Left ventricle myocardium superior (tissue), 1 donor: ENCODE results near the gene TPBG. TPM values are rescaled to one million over a fixed set of nuclear protein-coding genes. Genes with fewer than 3 reads are reported as not detected.
"Not testable (repeated sequence)": the region's sequence is repeated elsewhere in the genome, so short reads cannot be mapped to it uniquely, and the experiment has no call there.

Experiments
- ATAC-seq: fragments of 200-7000 bp; cut with Tn5 transposase; one replicate; pipeline ENCODE4 v1.9.1; 2020; ENCODE audit warnings: mild to moderate bottlenecking, moderate library complexity
- DNase-seq: peaks from one replicate; pipeline ENCODE4 v3.0.0-alpha.2; 2020
- intact Hi-C: fragments of 100-400 bp; cut with micrococcal nuclease; formaldehyde crosslinking; loops from one replicate; pipeline ENCODE4 v1.11.0; 2022
- total RNA-seq: library from RNA; stranded (reverse); fragmentation: NEBNext Ultra II Directional; extraction: Animal tissue kit (Norgen Biotek cat#: 25700); gene quantifications from one replicate; pipeline ENCODE4 v1.2.1, GENCODE V29; 2021
- donor health status: DM: no; HTN: yes; CAD: no; lungs with severe emphysema.

Gene TPBG
- total RNA-seq, 1 donor from 2014 or later: 2.5 TPM

DNA sequence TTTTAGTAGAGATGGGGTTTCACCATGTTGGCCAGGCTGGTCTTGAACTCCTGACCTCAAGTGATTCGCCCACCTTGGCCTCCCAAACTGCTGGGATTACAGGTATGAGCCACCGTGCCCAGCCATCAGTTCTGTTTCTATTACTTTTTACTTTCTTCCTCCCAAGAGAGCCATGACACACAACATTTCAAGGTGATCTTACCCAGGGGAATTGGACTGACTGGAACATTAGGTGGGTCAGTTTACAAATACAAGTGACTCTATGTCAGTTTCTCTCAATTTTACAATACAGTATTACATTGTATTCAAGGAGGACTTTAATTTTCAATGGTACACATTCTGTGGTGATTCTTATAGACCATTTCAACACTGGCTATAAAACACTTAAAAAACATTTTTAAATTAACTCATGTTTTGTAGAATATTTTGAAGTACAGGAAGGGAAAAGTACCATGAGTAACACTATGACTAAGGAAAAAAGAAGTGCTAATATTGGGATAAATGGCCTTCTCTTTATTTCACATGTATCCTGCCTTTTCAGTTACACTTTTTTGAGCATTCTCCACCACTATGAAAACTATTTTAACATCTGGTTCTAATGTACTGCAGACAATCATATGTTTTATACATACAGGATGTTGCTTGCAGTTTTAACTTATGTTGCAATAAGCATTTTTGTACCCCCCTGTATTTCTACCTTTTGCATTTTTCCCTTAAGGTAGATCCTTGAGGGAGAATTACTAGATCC is 8.4 kb downstream of the TPBG start:
- ATAC-seq: no peak
- intact Hi-C loops: no loop called here

DNA sequence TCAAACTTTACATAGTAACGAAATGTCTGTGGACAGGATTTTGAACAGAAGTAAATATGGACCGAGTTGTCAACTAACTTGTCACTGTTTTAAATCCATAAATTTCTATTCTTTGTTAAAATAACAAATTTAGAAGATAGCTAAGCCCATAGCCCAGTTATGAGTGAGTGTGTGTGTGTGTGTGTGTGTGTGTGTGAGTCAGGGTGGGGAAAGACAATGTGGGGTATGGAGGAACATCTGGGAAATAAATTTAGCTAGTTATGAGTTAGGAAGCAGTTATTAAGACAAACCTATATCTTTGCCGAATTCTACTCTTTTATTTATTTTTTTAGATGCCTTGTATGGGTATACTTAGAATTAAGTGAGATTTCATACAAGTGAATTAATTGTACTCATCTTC is 9.0 kb downstream of the TPBG start:
- intact Hi-C loops: no loop called here
- no peak for ATAC-seq

More for the DNA sequence above, 8.4 kb downstream of the TPBG start:
- DNase-seq: no peak

DNA sequence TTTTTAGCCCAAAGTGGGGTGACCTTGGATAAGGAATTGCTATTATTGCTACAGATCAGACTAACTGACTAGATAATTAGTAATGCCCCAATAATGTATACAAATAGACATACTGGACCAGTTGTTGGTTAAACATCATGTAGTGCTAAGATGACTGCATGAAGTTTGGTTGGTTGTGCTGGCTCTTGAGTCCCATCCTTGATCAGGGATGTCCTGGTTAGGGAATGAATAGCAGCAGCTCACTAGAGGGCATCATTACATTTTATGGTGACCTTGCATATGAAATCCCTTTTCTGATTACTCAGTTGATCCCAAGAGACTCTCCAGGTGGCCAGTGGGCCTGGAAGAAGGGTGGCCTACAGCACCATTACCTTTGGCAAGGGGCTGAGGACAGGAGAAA is 10.9 kb downstream of the TPBG start:
- ATAC-seq (no peak), DNase-seq (no peak)
- intact Hi-C loops: no loop called here

More for the DNA sequence above, 9.0 kb downstream of the TPBG start:
- DNase-seq: no peak

DNA sequence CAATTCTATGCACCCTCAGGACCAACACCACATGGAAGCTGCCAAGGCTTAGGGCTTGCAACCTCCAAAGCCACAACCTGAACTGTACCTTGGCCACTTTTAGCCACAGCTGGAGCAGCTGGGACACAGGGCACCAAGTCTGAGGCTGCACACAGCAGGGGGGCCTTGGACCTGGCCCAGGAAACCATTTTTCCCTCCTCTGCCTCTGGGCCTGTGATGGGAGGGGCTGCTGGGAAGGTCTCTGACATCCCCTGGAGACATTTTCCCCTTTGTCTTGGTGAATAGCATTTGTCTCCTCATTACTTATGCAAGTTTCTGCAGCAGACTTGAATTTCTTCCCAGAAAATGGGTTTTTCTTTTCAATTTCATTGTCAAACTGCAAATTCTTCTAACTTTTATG is 13.0 kb downstream of the TPBG start:
- intact Hi-C loops: no loop called here
- DNase-seq: no peak
- ATAC-seq: no peak

DNA sequence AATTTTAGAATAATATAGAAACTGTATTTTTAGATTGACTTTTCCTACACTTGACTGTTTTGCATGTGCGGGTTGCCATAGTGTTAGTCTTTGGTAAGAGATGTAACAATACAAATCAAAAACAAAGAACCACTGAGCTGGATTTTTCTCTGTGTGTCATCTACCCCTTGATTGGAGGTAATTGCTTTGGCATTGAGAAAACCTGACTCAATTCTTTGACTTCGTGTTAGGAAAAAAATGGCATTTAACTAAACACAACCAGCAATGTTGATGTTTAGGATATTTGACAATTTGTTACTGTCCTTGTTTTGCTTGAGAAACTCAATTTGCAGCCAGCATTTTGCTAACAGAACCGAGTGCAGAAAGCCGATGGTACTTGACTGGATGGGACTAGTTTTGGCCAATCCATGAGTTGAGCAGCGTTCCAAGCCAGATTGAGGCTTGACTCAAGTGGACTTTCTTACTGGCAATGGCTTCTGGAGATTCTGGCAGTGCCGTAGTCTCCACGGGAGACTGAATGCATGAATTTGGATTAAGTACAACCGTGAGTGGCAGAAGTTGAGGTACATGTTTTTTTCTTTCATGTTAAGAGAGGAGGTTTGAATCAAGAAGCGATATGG is 17.1 kb downstream of the TPBG start:
- DNase-seq (no peak), ATAC-seq (no peak)
- intact Hi-C loops: no loop called here

DNA sequence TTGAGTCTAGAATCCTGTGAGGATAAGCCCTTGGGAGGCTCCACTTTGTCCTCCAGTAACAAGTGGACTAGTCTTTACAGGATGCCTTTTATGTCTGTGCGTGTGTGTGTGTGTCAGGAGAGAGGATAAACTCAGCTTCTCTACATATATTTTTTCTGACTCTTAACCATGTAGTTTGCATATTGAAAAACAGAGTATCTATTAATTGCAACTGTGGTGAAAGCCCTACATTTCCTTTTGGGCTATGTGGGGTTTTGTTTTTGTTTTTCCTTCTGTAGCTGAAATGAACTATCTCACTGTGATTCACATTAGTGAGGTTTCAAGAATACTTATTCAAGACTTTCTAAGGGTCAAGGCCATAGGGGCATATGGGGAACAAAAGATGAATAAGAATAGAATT is 17.7 kb downstream of the TPBG start:
- no peak for DNase-seq
- no peak for ATAC-seq
- intact Hi-C loops: no loop called here

DNA sequence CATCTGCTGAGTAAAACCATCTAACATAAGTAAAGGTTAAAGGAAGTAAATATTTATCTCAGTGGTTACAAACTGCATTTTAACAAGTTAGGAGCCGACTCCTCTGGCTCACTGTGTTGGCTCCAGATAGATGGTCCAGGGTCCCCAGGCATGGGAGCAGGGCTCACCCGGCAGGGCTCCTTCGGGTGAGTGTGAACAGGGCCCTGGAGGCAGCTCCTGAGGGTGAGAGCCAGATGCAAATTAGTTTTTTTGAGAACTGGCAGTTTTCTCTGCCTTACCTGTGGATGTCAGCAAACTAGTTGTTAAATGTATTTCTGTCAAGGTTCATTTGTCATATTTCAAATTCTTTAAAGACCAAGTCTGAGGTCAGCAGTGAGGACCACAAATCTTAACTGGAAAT is 21.5 kb downstream of the TPBG start:
- DNase-seq (no peak), ATAC-seq (no peak)
- intact Hi-C loops: no loop called here

DNA sequence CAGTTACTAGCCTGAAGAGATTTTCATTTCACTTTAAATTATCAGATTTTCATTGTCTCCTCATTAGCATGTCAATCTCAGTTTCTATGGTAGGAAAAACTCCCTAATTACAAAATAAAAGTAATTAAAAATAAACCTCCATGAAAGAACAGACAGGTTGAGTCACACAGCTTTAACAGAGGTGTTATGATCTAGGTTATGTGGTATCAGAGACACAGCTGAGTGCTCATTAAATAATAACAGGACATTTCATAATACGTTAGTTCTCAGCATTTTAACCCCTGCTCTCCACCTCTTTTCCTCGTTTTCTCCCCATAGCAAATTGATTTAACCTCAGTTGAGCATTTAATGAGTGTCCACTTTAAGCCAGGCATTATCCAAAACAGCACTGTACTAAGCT is 21.9 kb downstream of the TPBG start:
- intact Hi-C loops: no loop called here
- ATAC-seq (no peak), DNase-seq (no peak)

DNA sequence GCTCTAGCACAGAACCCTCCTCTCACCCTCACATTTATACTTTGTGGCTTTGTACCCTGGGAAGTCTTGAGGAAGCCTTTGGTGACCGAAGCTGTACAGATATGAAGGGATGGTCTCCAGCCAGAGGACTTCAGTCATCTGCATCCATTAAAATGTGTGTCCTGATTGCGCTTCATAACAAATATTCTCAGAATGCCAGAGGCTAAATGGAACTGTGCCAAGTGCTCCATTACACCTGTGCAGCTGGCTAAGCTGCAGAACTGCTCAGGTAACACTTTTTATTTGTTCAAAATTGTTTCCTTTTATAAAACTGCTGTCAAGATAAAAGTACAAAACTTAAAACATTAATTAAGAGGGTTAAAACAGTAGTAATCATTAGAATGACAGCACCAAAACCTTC is 22.3 kb downstream of the TPBG start:
- no peak for ATAC-seq
- intact Hi-C loops: no loop called here
- DNase-seq: no peak

DNA sequence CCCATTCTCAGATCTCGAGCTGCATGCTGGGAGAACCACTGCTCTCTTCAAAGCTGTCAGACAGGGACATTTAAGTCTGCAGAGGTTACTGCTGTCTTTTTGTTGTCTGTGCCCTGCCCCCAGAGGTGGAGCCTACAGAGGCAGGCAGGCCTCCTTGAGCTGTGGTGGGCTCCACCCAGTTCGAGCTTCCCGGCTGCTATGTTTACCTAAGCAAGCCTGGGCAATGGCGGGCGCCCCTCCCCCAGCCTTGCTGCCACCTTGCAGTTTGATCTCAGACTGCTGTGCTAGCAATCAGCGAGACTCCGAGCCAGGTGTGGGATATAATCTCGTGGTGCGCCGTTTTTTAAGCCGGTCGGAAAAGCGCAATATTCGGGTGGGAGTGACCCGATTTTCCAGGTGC is 31.2 kb downstream of the TPBG start:
- intact Hi-C loops, ATAC-seq, DNase-seq: not testable (repeated sequence)

DNA sequence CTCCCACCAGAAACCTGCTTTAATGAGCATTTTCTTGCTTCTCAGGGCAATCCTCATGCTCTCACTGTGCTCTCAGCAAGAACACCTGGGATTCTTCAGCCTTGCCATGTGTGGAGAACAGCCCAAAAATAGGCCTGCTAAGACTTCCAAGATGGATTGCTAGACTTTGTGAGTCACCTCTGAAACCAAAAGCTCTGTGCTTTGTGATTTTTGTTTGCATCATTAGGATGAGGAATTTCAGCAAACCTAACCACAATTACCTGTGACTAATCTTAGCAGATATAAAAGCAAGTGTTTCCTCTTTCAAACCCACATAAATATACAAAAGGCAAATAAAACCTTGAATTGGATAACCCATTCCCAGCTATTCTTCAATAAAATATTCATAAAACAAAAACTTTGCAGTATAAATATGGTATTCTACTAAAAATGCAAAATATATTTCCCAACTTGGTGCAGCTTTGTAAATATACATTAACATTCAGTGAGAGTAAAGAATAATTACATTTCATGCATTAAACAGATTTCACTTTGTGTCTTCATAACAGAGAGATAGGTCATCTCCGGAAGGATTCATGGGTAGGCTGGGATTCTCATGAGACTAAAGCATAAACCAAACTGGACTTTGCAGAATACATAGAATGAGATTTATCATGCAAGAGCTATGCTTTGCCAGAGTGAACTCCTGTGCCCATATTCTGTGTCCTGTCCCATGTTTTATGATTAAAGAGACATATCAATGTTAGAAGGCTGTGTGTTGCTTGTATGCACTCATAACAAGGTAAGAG is 33.5 kb downstream of the TPBG start:
- ATAC-seq (no peak), DNase-seq (no peak)
- intact Hi-C loops: no loop called here

DNA sequence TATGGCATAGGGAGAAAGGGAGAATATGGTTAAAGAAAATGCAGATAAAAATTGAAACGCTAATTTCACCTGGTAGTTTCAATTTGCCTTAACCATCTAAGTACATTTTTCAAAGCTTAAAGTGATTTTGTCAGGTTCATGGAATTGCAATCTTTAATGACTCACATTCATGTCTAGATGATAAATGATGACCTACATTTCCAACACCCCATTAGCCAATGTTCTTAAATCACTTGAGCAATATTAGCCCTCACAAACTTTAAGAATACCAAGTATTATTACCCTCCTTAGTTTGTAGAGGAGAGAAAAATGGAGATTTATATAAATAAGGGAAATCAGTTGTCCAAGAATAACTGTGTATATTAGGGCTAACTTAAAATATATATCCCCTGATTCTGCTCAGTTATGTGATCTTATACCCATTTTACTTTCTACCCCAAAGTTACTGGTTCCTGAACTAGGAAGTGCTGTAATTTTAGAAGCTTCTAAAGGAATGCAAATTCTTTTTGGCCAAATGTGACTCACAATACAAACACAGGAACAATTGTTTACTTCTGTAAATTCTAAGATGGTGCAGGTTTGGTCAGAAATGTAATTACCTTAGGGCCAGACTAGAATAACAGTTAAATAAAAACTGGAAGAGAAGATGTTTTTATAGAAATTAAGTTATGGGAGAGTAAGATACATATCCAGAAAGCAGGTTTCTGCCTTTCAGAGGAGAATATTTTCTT is 34.5 kb downstream of the TPBG start:
- ATAC-seq: no peak
- DNase-seq: no peak
- intact Hi-C loops: no loop called here

DNA sequence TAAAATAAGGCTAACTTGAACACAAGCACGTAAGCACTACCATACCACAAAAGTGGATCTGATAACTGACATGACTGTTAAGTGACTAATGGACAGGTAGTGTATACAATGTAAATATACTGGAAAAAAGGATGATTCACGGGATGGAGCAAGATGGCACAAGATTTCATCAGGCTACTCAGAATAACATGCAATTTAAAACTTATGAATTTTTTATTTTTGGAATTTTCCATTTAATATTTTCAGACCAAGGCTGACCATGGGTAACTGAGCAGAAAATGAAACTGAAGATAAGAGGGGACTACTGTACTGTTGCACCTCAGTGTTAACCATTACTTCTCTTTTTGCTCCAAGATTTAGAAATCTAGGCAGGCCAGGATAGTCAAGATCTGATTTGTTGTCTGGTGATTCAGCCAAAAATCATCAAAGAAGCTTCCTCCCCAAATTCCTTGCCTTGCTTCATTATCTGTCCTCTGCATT is 45.4 kb downstream of the TPBG start:
- ATAC-seq (no peak), DNase-seq (no peak)
- intact Hi-C loops: no loop called here

DNA sequence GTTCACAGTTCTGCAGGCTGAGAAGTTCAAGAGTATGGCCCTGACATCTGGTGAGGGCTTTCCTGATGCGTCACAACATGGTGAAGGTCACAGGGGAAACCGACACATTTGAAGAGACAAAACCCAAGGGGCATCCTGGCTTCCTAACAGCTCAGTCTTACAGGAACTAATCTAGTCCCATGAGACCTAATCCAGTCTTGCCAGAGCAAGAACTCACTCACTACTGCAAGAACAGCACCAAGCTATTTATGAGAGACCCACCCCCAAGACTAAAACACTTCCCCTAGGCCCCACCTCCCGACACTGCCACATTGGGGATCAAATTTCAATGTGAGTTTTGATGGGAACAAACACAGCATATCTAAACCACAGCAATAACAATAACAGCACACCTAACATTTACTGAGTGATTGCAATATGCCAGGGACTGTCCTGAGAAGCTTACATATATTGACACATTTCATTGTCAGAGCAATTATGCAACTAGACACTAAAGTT is 46.6 kb downstream of the TPBG start:
- DNase-seq (no peak), ATAC-seq (no peak)
- intact Hi-C loops: loop anchor here (5.0 kb wide), 1 partner anchor 97 kb away; no protein-coding TSS in a partner anchor

DNA sequence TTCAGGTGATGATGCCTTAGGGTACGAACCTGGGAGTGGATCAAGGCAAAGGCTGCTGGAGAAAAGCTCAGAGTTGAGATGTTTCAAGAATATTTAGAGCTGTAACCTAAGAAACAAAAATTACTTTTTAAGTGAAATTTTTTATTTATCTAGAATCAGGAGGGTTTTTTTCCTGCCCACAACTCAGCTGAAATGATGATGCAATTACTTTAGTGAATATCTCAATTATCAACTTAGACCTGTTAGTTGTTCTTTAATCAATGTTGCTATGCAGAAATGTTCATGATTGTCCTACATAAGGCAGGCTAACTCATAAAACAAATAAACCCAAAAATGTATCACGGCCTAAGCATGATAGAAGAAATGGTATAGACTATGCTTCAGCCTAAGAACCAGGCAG is 50.3 kb downstream of the TPBG start:
- intact Hi-C loops: loop anchor here (5.0 kb wide), 1 partner anchor 93 kb away; no protein-coding TSS in a partner anchor
- DNase-seq: no peak
- no peak for ATAC-seq

DNA sequence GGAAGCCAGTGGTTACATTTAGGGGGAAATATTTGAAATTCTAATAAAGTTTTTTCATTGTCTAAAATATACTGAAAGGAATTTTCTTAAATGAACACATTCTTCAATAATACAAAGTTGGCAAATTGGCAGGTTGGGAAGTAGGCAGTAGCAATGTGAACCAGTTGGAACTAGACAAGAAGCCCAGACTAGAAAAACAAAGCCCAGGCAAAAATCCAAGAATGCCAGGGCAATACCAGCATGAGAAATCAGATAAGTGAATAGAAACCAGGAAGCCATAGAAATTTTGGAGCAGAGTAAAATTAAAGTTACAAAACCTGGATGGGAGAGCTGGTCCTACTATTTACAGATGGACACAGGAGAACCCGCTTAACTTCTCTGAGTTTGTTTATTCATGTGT is 52.2 kb downstream of the TPBG start:
- ATAC-seq (no peak), DNase-seq (no peak)
- intact Hi-C loops: no loop called here

DNA sequence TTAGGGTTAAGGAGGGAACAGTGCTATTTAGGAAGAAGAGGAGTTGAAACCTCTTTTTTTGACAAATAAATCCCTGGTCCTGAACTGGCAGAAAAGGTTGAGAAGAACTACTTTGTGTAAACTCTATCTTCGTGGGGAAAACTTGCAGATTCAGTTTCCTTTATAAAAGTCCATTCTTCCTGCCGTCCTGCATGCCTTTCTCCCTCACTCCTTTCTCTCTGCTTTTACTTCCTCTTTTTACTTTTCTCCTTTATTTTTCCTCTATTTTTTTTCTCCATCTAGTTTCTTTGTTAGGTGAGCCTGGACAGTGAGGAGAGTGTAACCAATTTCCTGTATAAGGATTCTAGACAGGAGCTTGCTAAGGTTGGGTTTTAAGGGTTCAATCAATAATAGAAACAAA is 52.7 kb downstream of the TPBG start:
- ATAC-seq (no peak), DNase-seq (no peak)
- intact Hi-C loops: no loop called here
